PC-9 (cell line): ENCODE results near the gene MLXIP. TPM values are rescaled to one million over a fixed set of nuclear protein-coding genes. Genes with fewer than 3 reads are reported as not detected.
A peak's percentile ranks its signal among the peaks of the same experiment; 100 is the strongest.

Experiments
- BruUV-seq: library from RNA; stranded (reverse); fragments of 400-500 nt; replicated peaks from 2 replicates; lab custom pipeline; 2021; lab: Mats Ljungman, UMichigan
- CTCF ChIA-PET: fragments of 300-600 bp; sonication (Branson Sonifier 250); formaldehyde crosslinking; loops from one replicate; lab custom pipeline; 2022; ENCODE audit warnings: antibody characterized with exemption; lab: Charles Lee
- POLR2A ChIA-PET: fragments of 300-600 bp; sonication (Branson Sonifier 250); formaldehyde crosslinking; loops from one replicate; lab custom pipeline; 2022; ENCODE audit warnings: antibody characterized with exemption; ENCODE audit not compliant: unreplicated experiment; lab: Charles Lee
- DNase-seq, 2 experiments: peaks; one replicate each; pipeline versions ENCODE4 v3.0.0 to v3.0.0-alpha.2; 2015 to 2022; ENCODE audit warnings: mixed read lengths in 1 of 2
- H2AFZ ChIP-seq: fragments of 200-600 bp; sonication (generic); 2 replicates; pipeline ENCODE4 v1.8.1; 2017; ENCODE audit warnings: antibody characterized with exemption
- H3F3A ChIP-seq: fragments of 200-600 bp; sonication (generic); 2 replicates; pipeline ENCODE4 v1.8.1; 2017; ENCODE audit warnings: antibody characterized with exemption, mild to moderate bottlenecking, low read depth; ENCODE audit not compliant: insufficient read depth
- H3K27ac ChIP-seq: fragments of 200-600 bp; sonication (generic); 2 replicates; pipeline ENCODE4 v1.6.1; 2016; ENCODE audit warnings: mixed run types
- H3K27me3 ChIP-seq: fragments of 200-600 bp; sonication (generic); 2 replicates; pipeline ENCODE4 v1.6.1; 2016; ENCODE audit warnings: low read depth, mixed run types; ENCODE audit not compliant: insufficient read depth
- H3K36me3 ChIP-seq: fragments of 200-600 bp; sonication (generic); 2 replicates; pipeline ENCODE4 v1.6.1; 2016; ENCODE audit warnings: low read depth, mixed run types
- H3K4me1 ChIP-seq: fragments of 200-600 bp; sonication (generic); replicated peaks from 2 replicates; pipeline ENCODE4 v1.6.1; 2016; ENCODE audit warnings: mixed run types; ENCODE audit not compliant: insufficient read depth
- H3K4me2 ChIP-seq: fragments of 200-600 bp; sonication (generic); 2 replicates; pipeline ENCODE4 v1.6.1; 2017; ENCODE audit warnings: mixed run types
- H3K4me3 ChIP-seq: fragments of 200-600 bp; sonication (generic); 2 replicates; pipeline ENCODE4 v1.6.1; 2016; ENCODE audit warnings: mixed run types
- H3K79me2 ChIP-seq: fragments of 200-600 bp; sonication (generic); 2 replicates; pipeline ENCODE4 v1.6.1; 2017; ENCODE audit warnings: low read depth, mixed run types
- H3K9me2 ChIP-seq: fragments of 200-600 bp; sonication (generic); 2 replicates; pipeline ENCODE4 v1.8.1; 2017; ENCODE audit warnings: mild to moderate bottlenecking; ENCODE audit not compliant: insufficient read depth
- H3K9me3 ChIP-seq: fragments of 200-600 bp; sonication (generic); 2 replicates; pipeline ENCODE4 v1.8.1; 2016; ENCODE audit warnings: low read depth; ENCODE audit not compliant: insufficient read depth
- H4K20me1 ChIP-seq: fragments of 200-600 bp; sonication (generic); 2 replicates; pipeline ENCODE4 v1.8.1; 2017; ENCODE audit not compliant: insufficient read depth
- CTCF ChIP-seq: fragments of 200-600 bp; sonication (generic); conservative IDR thresholded peaks from 2 replicates; pipeline ENCODE4 v1.6.1; 2017; ENCODE audit warnings: mixed run types, antibody characterized with exemption, mild to moderate bottlenecking, moderate library complexity
- EZH2 ChIP-seq: fragments of 200-600 bp; sonication (generic); IDR thresholded peaks from 2 replicates; pipeline ENCODE4 v1.8.0; 2017; ENCODE audit warnings: antibody characterized with exemption, low read depth
- intact Hi-C: fragments of 100-400 bp; cut with micrococcal nuclease; formaldehyde crosslinking; loops from one replicate; pipeline ENCODE4 v1.10.0; 2022; ENCODE audit not compliant: unreplicated experiment
- total RNA-seq: library from RNA; stranded (reverse); gene quantifications from 2 replicates; pipeline ENCODE4 v1.2.3, GENCODE V29; 2021

Gene MLXIP
- total RNA-seq, 1 experiment from 2014 or later, result 83.3 TPM

- Histone ChIP-seq H4K20me1 (no peaks in the 10 kb centered on the region), H3K4me3 (peak overlapping the region; percentile 59), H2AFZ (peak overlapping the region; percentile 52; the same call in 1 of the 2 replicates), H3K4me1 (peaks cover 39% of the 10 kb centered on the region), H3K9me3 (no peaks in the 10 kb centered on the region), H3K36me3 (no peaks in the 10 kb centered on the region), H3K4me2 (peak overlapping the region; percentile 91), H3K9me2 (no peaks in the 10 kb centered on the region), H3K27ac (peak overlapping the region; percentile 88), H3F3A (peaks cover 31% of the 10 kb centered on the region), H3K79me2 (peaks cover 22% of the 10 kb centered on the region), H3K27me3 (no peaks in the 10 kb centered on the region)
- ChIA-PET POLR2A (interaction anchor here (0.6 kb wide), 1 partner anchor 35 kb away, joined by 3 read pairs; no protein-coding TSS in a partner anchor), CTCF (interaction anchor here (0.6 kb wide), 1 partner anchor 669 kb away, joined by 5 read pairs; no protein-coding TSS in a partner anchor)
- no TSS peak for BruUV-seq
- TF ChIP-seq CTCF (no peak), EZH2 (no peak)
- intact Hi-C loops, result loop anchor here (1.0 to 10.0 kb wide), 2 partner anchors 15 to 270 kb away; partner anchors contain the start of gene RHOF
- DNase-seq, result peak; percentile 67 to 76
These were observed 13.6 kb upstream of the MLXIP start for GRCh38 chr12:122064780-122065588.

GRCh38 chr12:122067548-122067947 is 11.0 kb upstream of the MLXIP start:
- H4K20me1 ChIP-seq, result no peaks in the 10 kb centered on the region
- peaks cover 22% of the 10 kb centered on the region for H3K79me2 ChIP-seq
- no peaks in the 10 kb centered on the region for H3K36me3 ChIP-seq
- CTCF ChIA-PET, result no interaction called here
- no peak overlapping the region for H3K4me2 ChIP-seq
- H3K27ac ChIP-seq, result no peak overlapping the region
- POLR2A ChIA-PET, result interaction anchor here (0.6 kb wide), 1 partner anchor 821 kb away, joined by 7 read pairs; no protein-coding TSS in a partner anchor
- H3K27me3 ChIP-seq, result no peaks in the 10 kb centered on the region
- no peak for TF ChIP-seq CTCF
- no peak for TF ChIP-seq EZH2
- peaks cover 29% of the 10 kb centered on the region for H3F3A ChIP-seq
- DNase-seq, result no peak
- H3K9me2 ChIP-seq, result no peaks in the 10 kb centered on the region
- no TSS peak for BruUV-seq
- H2AFZ ChIP-seq, result no peak overlapping the region
- intact Hi-C loops, result loop anchor here (10.0 kb wide), 1 partner anchor 273 kb away; the partner anchor contains the start of gene RHOF
- peaks cover 35% of the 10 kb centered on the region for H3K4me1 ChIP-seq
- no peaks in the 10 kb centered on the region for H3K9me3 ChIP-seq
- H3K4me3 ChIP-seq, result no peak overlapping the region

- Histone ChIP-seq H4K20me1 (no peaks in the 10 kb centered on the region), H3K27ac (no peak overlapping the region), H3K9me2 (no peaks in the 10 kb centered on the region), H3K4me2 (no peak overlapping the region), H3K9me3 (no peaks in the 10 kb centered on the region), H3K27me3 (no peaks in the 10 kb centered on the region), H3F3A (peaks cover 29% of the 10 kb centered on the region), H3K4me3 (no peak overlapping the region), H3K79me2 (peaks cover 22% of the 10 kb centered on the region), H3K4me1 (peaks cover 32% of the 10 kb centered on the region), H2AFZ (no peak overlapping the region), H3K36me3 (no peaks in the 10 kb centered on the region)
- TF ChIP-seq CTCF (no peak), EZH2 (no peak)
- BruUV-seq, result no TSS peak
- DNase-seq, result no peak
- POLR2A ChIA-PET, result no interaction called here
- CTCF ChIA-PET, result no interaction called here
- intact Hi-C loops, result loop anchor here (10.0 kb wide), 1 partner anchor 273 kb away; the partner anchor contains the start of gene RHOF
These were observed 10.6 kb upstream of the MLXIP start for GRCh38 chr12:122067966-122068365.
